ENCODE results near the gene FBXL16.
A peak's percentile ranks its signal among the peaks of the same experiment; 100 is the strongest.

Gene FBXL16

GRCh38 chr16:660459-661183 is 45.0 kb downstream of the FBXL16 start (continued):
- TF ChIP-seq ZNF776 (tag by site-specific recombination; IDR thresholded peaks at IDR 0.05; ENCODE audit: borderline replicate concordance): no peak
- TF ChIP-seq ZNF24 (tag by site-specific recombination; IDR thresholded peaks at IDR 0.05): no peak
- no peak for TF ChIP-seq ZNF704 (tag by site-specific recombination; IDR thresholded peaks at IDR 0.05)
- 0 out of 2 replicates have a peak, but pooled peaks have one; percentile 47 for TF ChIP-seq KLF8 (tag by site-specific recombination; IDR thresholded peaks at IDR 0.05)
- TF ChIP-seq ZNF585B (tag by site-specific recombination; IDR thresholded peaks at IDR 0.05): no peak
- no peak for TF ChIP-seq ZNF362 (tag by site-specific recombination; IDR thresholded peaks at IDR 0.05)
- no peak for TF ChIP-seq GFI1B (tag by site-specific recombination; IDR thresholded peaks at IDR 0.05)
- no peak for TF ChIP-seq ZNF404 (tag by site-specific recombination; IDR thresholded peaks at IDR 0.05)
- peak; percentile 46; the same call in 1 of the 2 replicates for TF ChIP-seq PRDM10 (tag by site-specific recombination; IDR thresholded peaks at IDR 0.05)
- TF ChIP-seq ZNF426 (tag by site-specific recombination; IDR thresholded peaks at IDR 0.05): no peak
- TF ChIP-seq ZSCAN18 (tag by site-specific recombination; IDR thresholded peaks at IDR 0.05): no peak
- TF ChIP-seq ZFP41 (tag by site-specific recombination; IDR thresholded peaks at IDR 0.05; ENCODE audit: borderline replicate concordance): no peak
- TF ChIP-seq ZNF692 (tag by site-specific recombination; IDR thresholded peaks at IDR 0.05): peak; percentile 62; the same call in 1 of the 2 replicates
- peak; percentile 37; the same call in 1 of the 2 replicates for TF ChIP-seq ZNF341 (tag by site-specific recombination; IDR thresholded peaks at IDR 0.05; ENCODE audit: low read depth)
- no peak for TF ChIP-seq ZNF433 (tag by site-specific recombination; IDR thresholded peaks at IDR 0.05; ENCODE audit: low read depth)
- TF ChIP-seq MEIS1 (CRISPR knock-in tag; IDR thresholded peaks at IDR 0.05; ENCODE audit: borderline replicate concordance): no peak
- TF ChIP-seq ZNF514 (tag by site-specific recombination; IDR thresholded peaks at IDR 0.05): no peak
- TF ChIP-seq ELK4 (IDR thresholded peaks at IDR 0.05; ENCODE audit: borderline replicate concordance, low read depth, low read length): no peak
- TF ChIP-seq ZNF560 (tag by site-specific recombination; IDR thresholded peaks at IDR 0.05; ENCODE audit: borderline replicate concordance): no peak
- TF ChIP-seq BCL6B (tag by site-specific recombination; IDR thresholded peaks at IDR 0.05): no peak
- TF ChIP-seq ZSCAN30 (tag by site-specific recombination; IDR thresholded peaks at IDR 0.05): peak; percentile 74; the same call in 1 of the 2 replicates
- TF ChIP-seq ZNF558 (tag by site-specific recombination; IDR thresholded peaks at IDR 0.05): no peak
- peak; percentile 53; the same call in 1 of the 2 replicates for TF ChIP-seq ZIC2 (tag by site-specific recombination; IDR thresholded peaks at IDR 0.05)
- TF ChIP-seq REST (tag by site-specific recombination; IDR thresholded peaks at IDR 0.05): no peak

Measured in HEK293 (cell line).